Measurements from ENCODE around the gene PANK2. TPM values are rescaled to one million over a fixed set of nuclear protein-coding genes. Genes with fewer than 3 reads are reported as not detected.

PANK2 gene
- total RNA-seq, 4 donors from 2014 or later, result 32.8 to 45.0 (median 39.7) TPM

GRCh38 chr20:3929713-3930060, 40.5 kb downstream of the PANK2 start:
- DNase-seq (ENCODE audit: low spot score), result no peak
- ATAC-seq (ENCODE audit: low FRiP score), result peak; percentile 6
- no peak for TF ChIP-seq CTCF (IDR thresholded peaks at IDR 0.05)

GRCh38 chr20:3930265-3931206, 41.3 kb downstream of the PANK2 start:
- TF ChIP-seq CTCF (IDR thresholded peaks at IDR 0.05), result no peak
- ATAC-seq (ENCODE audit: low FRiP score) (peak; percentile 14), DNase-seq (ENCODE audit: low spot score) (no peak)

GRCh38 chr20:3931664-3932063, 42.5 kb downstream of the PANK2 start:
- ATAC-seq (ENCODE audit: low FRiP score) (no peak), DNase-seq (ENCODE audit: low spot score) (no peak)
- no peak for TF ChIP-seq CTCF (IDR thresholded peaks at IDR 0.05)

- TF ChIP-seq CTCF (IDR thresholded peaks at IDR 0.05), result no peak
- ATAC-seq (ENCODE audit: low FRiP score) (no peak), DNase-seq (ENCODE audit: low spot score) (no peak)
Measured at GRCh38 chr20:3932277-3932676, 43.1 kb downstream of the PANK2 start.

- no peak for ATAC-seq (ENCODE audit: low FRiP score)
- no peak for TF ChIP-seq CTCF (IDR thresholded peaks at IDR 0.05)
- DNase-seq (ENCODE audit: low spot score), result no peak
Measured at GRCh38 chr20:3932681-3933080, 43.5 kb downstream of the PANK2 start.

GRCh38 chr20:3933218-3933617, 44.0 kb downstream of the PANK2 start:
- no peak for TF ChIP-seq CTCF (IDR thresholded peaks at IDR 0.05)
- no peak for ATAC-seq (ENCODE audit: low FRiP score)
- no peak for DNase-seq (ENCODE audit: low spot score)

GRCh38 chr20:3934624-3935023, 45.4 kb downstream of the PANK2 start:
- DNase-seq (ENCODE audit: low spot score), result no peak
- no peak for ATAC-seq (ENCODE audit: low FRiP score)

More at GRCh38 chr20:3934624-3935023, 45.4 kb downstream of the PANK2 start:
- TF ChIP-seq CTCF (IDR thresholded peaks at IDR 0.05), result no peak
